Gastroesophageal sphincter (tissue), 4 donors: Measurements from ENCODE around the gene KCNH8. TPM values are rescaled to one million over a fixed set of nuclear protein-coding genes. Genes with fewer than 3 reads are reported as not detected.

Source experiments
- ATAC-seq: fragments of 150-250 bp; one replicate; pipeline ENCODE4 v1.9.1; 2016; ENCODE audit warnings: mild to moderate bottlenecking, moderate library complexity
- H3K27ac ChIP-seq, 4 donors: fragments of 200-600 bp; sonication (generic) in 3 of 4; 1 replicate in 3 of 4; 2 replicates in 1 of 4; pipeline ENCODE4 v1.5.1; 2016 to 2019
- H3K27me3 ChIP-seq: fragments of 200-600 bp; sonication (generic); one replicate; pipeline ENCODE4 v1.5.1; 2019
- H3K36me3 ChIP-seq, 2 donors: fragments of 200-600 bp; sonication (generic); one replicate each; pipeline ENCODE4 v1.5.1; 2019; ENCODE audit warnings: control low read depth in 1 of 2
- H3K4me1 ChIP-seq, 3 donors: fragments of 200-600 bp; sonication (generic); 1 replicate in 2 of 3; 2 replicates in 1 of 3; pipeline ENCODE4 v1.5.1; 2016 to 2019; ENCODE audit warnings: control low read depth in 2 of 3
- H3K4me3 ChIP-seq, 2 donors: fragments of 200-600 bp; sonication (generic); one replicate each; pipeline ENCODE4 v1.5.1; 2019; ENCODE audit warnings: mild to moderate bottlenecking in 1 of 2, moderate library complexity in 1 of 2
- H3K9me3 ChIP-seq, 3 donors: fragments of 200-600 bp; sonication (generic); one replicate each; pipeline ENCODE4 v1.5.1; 2017 to 2019; ENCODE audit warnings: control low read depth in 2 of 3
- CTCF ChIP-seq, 4 experiments: fragments of 200-600 bp in 2 of 4; fragments of 450-650 bp in 2 of 4; sonication (generic) in 1 of 4; IDR thresholded peaks; one replicate each; pipeline ENCODE4 v1.5.1; 2017 to 2019; ENCODE audit warnings: antibody characterized with exemption in 4 of 4, mild to moderate bottlenecking in 2 of 4, moderate library complexity in 2 of 4
- EP300 ChIP-seq: sonication (generic); formaldehyde crosslinking; IDR thresholded peaks from one replicate; pipeline ENCODE4 v1.6.1; 2017; ENCODE audit warnings: antibody characterized with exemption, mild to moderate bottlenecking
- POLR2A ChIP-seq, 2 donors: fragments of 450-650 bp; IDR thresholded peaks; one replicate each; pipeline ENCODE4 v1.6.1; 2017; ENCODE audit warnings: antibody characterized with exemption in 2 of 2, mild to moderate bottlenecking in 2 of 2, moderate library complexity in 1 of 2
- POLR2AphosphoS5 ChIP-seq: sonication (generic); formaldehyde crosslinking; IDR thresholded peaks from one replicate; pipeline ENCODE4 v1.6.1; 2017; ENCODE audit warnings: antibody characterized with exemption
- WGBS, 2 donors: methylation state at CpG; one replicate each; pipeline ENCODE4 v1.1.5; 2018; ENCODE audit warnings: low coverage in 1 of 2; 5-methylcytosine and 5-hydroxymethylcytosine counted together
- total RNA-seq, 4 donors: library from RNA; depleted of rRNA; stranded (reverse); fragments of >200 nt; gene quantifications; one replicate each; pipeline ENCODE4 v1.1.0, GENCODE V29; 2016

Gene KCNH8
- total RNA-seq, 4 donors from 2014 or later: 0.19 to 0.62 (median 0.40) TPM; not detected in 1

GRCh38 chr3:19348500-19348899, 200.2 kb downstream of the KCNH8 start:
- H3K27ac ChIP-seq: no peak overlapping the region
- ATAC-seq: no peak
- TF ChIP-seq POLR2A (IDR thresholded peaks at IDR 0.05): no peak
- no peak for TF ChIP-seq CTCF (IDR thresholded peaks at IDR 0.05)
- no peak for TF ChIP-seq EP300
- no peak for TF ChIP-seq POLR2AphosphoS5
- H3K9me3 ChIP-seq: no peaks in the 10 kb centered on the region
- H3K27me3 ChIP-seq: no peaks in the 10 kb centered on the region
- no peaks in the 10 kb centered on the region for H3K36me3 ChIP-seq
- H3K4me1 ChIP-seq: peaks cover 0 to 28% (median 0%) of the 10 kb centered on the region in 3 donors
- no peak overlapping the region for H3K4me3 ChIP-seq
- 81 to 100% methylated on average over 1 to 2 of the region's 2 CpGs for WGBS, 2 donors

GRCh38 chr3:19348941-19349564, 200.7 kb downstream of the KCNH8 start:
- peaks cover 0 to 28% (median 0%) of the 10 kb centered on the region in 3 donors for H3K4me1 ChIP-seq
- no peaks in the 10 kb centered on the region for H3K36me3 ChIP-seq
- no peak overlapping the region for H3K4me3 ChIP-seq
- ATAC-seq: no peak
- H3K27ac ChIP-seq: no peak overlapping the region
- 41 to 46% methylated on average over 4 to 5 of the region's 5 CpGs for WGBS, 2 donors
- H3K27me3 ChIP-seq: no peaks in the 10 kb centered on the region
- TF ChIP-seq POLR2AphosphoS5 (no peak), CTCF (IDR thresholded peaks at IDR 0.05) (peak; percentile 31 to 66 (median 42))
- no peaks in the 10 kb centered on the region for H3K9me3 ChIP-seq

GRCh38 chr3:19357947-19358346, 209.6 kb downstream of the KCNH8 start:
- Histone ChIP-seq H3K4me3 (no peak overlapping the region), H3K36me3 (no peaks in the 10 kb centered on the region), H3K27ac (no peak overlapping the region), H3K27me3 (no peaks in the 10 kb centered on the region), H3K9me3 (no peaks in the 10 kb centered on the region), H3K4me1 (no peaks in the 10 kb centered on the region)
- TF ChIP-seq EP300: no peak
- TF ChIP-seq POLR2A (IDR thresholded peaks at IDR 0.05): no peak
- no peak for TF ChIP-seq POLR2AphosphoS5
- TF ChIP-seq CTCF (IDR thresholded peaks at IDR 0.05): no peak
- no peak for ATAC-seq
- WGBS, 2 donors: 69% methylated on average over 1 of the region's 1 CpG; no CpG with 5 or more reads in 1 of the 2 donors

GRCh38 chr3:19363071-19363470, 214.8 kb downstream of the KCNH8 start:
- H3K4me1 ChIP-seq: no peaks in the 10 kb centered on the region
- H3K36me3 ChIP-seq: no peaks in the 10 kb centered on the region
- TF ChIP-seq CTCF (IDR thresholded peaks at IDR 0.05): no peak
- no peak for TF ChIP-seq EP300
- TF ChIP-seq POLR2A (IDR thresholded peaks at IDR 0.05): no peak
- TF ChIP-seq POLR2AphosphoS5: no peak
- H3K4me3 ChIP-seq: no peak overlapping the region
- H3K9me3 ChIP-seq: no peaks in the 10 kb centered on the region
- H3K27ac ChIP-seq: no peak overlapping the region
- WGBS, 2 donors: 71% methylated on average over 1 of the region's 1 CpG; no CpG with 5 or more reads in 1 of the 2 donors
- H3K27me3 ChIP-seq: no peaks in the 10 kb centered on the region
- ATAC-seq: no peak

- no peak overlapping the region for H3K4me3 ChIP-seq
- no peaks in the 10 kb centered on the region for H3K27me3 ChIP-seq
- no peak overlapping the region for H3K27ac ChIP-seq
- 83 to 93% methylated on average over 8 of the region's 8 CpGs for WGBS, 2 donors
- no peak for ATAC-seq
- no peaks in the 10 kb centered on the region for H3K9me3 ChIP-seq
- H3K36me3 ChIP-seq: no peaks in the 10 kb centered on the region
- TF ChIP-seq POLR2AphosphoS5: no peak
- no peak for TF ChIP-seq CTCF (IDR thresholded peaks at IDR 0.05)
- TF ChIP-seq POLR2A (IDR thresholded peaks at IDR 0.05): no peak
- TF ChIP-seq EP300: no peak
- H3K4me1 ChIP-seq: no peaks in the 10 kb centered on the region
These were observed 215.8 kb downstream of the KCNH8 start for GRCh38 chr3:19364148-19364547.
